Stimulated activated CD4-positive, alpha-beta T cell treated with anti-CD3 and anti-CD28 coated beads, Interleukin-1b, Interleukin-23, amount 100 ng/mL, for 24 hours (primary cell): ENCODE data around the gene ZDHHC22.

Source experiments
- DNase-seq, 4 experiments: peaks; one replicate each; pipeline ENCODE4 v3.0.0-alpha.2; 2020; ENCODE audit warnings: low read depth in 4 of 4, low spot score in 1 of 4

ZDHHC22 gene

DNA sequence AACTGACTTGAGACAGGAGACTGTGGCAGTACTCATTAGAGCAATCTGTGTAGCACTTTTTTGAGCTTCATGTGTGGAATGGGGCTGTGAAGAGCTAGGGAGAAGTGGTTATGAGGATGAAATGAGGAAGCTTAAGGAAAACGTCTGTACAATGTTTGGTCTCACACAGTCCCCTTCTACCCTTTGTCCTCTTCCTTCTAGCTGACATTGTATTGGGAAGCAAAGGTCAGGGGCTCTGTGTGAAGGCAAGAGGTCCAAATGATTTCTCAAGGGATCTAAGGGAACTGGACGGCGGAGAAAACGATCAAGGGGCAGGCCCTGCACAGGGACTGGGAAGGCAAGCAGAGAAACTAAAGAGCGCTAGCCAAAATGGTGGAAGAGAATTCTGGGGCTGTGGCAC is 56.6 kb downstream of the ZDHHC22 start:
- no peak for DNase-seq

GRCh38 chr14:77083082-77083481 is 58.5 kb downstream of the ZDHHC22 start:
- DNase-seq = no peak

DNA sequence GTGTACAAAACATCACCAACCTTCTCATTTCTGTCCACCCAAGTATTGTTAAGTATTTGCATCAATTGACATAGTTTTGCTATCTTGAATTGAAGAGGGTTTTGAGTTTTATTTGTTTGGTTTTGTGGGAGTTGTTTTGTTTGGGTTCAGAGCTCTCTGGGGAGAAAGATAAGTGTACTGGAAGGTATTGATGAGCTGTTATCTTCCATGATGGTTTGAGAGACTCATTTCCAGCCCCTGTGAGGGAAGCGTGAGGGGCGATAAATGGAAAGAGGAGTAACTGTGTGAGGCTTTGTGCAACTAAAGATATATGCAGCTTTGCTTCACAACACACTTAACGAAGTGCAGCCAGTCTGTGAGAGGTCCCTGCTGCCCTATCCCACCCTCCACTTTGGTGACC is 59.2 kb downstream of the ZDHHC22 start:
- no peak for DNase-seq
